OCI-LY3 (cell line): Measurements from ENCODE around the gene APOL6.
A peak's percentile ranks its signal among the peaks of the same experiment; 100 is the strongest.
"Not testable (repeated sequence)": the region's sequence is repeated elsewhere in the genome, so short reads cannot be mapped to it uniquely, and the experiment has no call there.

Source experiments
- H2AFZ ChIP-seq: fragments of 200-600, 300-600 bp; shearing (Covaris generic); 2 replicates; pipeline ENCODE4 v1.6.0; 2014; ENCODE audit warnings: antibody characterized with exemption, low read depth, low read length
- H3K27ac ChIP-seq: fragments of 200-600, 300-600 bp; sonication (generic); 2 replicates; pipeline ENCODE4 v1.5.1; 2014; ENCODE audit warnings: mild to moderate bottlenecking, low read length, moderate library complexity, mixed read lengths
- H3K27me3 ChIP-seq: fragments of 200-600, 300-600 bp; sonication (generic); 2 replicates; pipeline ENCODE4 v1.6.1; 2014; ENCODE audit warnings: low read depth, low read length, mixed read lengths
- H3K36me3 ChIP-seq: fragments of 200-600, 300-600 bp; sonication (generic); replicated peaks from 2 replicates; pipeline ENCODE3; 2014; ENCODE audit warnings: low read depth, low read length, mixed read lengths
- H3K4me1 ChIP-seq: fragments of 300-600, 200-600 bp; sonication (generic); 2 replicates; pipeline ENCODE4 v1.6.1; 2014; ENCODE audit warnings: low read length, mixed read lengths
- H3K4me2 ChIP-seq: fragments of 200-600, 300-600 bp; sonication (generic); 2 replicates; pipeline ENCODE4 v1.6.1; 2014; ENCODE audit warnings: low read length, mixed read lengths
- H3K4me3 ChIP-seq: fragments of 300-600, 200-600 bp; sonication (generic); 2 replicates; pipeline ENCODE4 v1.5.1; 2014; ENCODE audit warnings: antibody characterized with exemption, mild to moderate bottlenecking, low read length, moderate library complexity
- H3K79me2 ChIP-seq: fragments of 300-600, 200-600 bp; shearing (Covaris generic); 2 replicates; pipeline ENCODE4 v1.6.1; 2014; ENCODE audit warnings: mild to moderate bottlenecking, low read length, mixed read lengths
- H3K9ac ChIP-seq: fragments of 300-600, 200-600 bp; shearing (Covaris generic); 2 replicates; pipeline ENCODE4 v1.6.0; 2014; ENCODE audit warnings: mild to moderate bottlenecking, low read length, moderate library complexity
- H3K9me3 ChIP-seq: fragments of 200-600, 300-600 bp; shearing (Covaris generic); 2 replicates; pipeline ENCODE4 v1.6.1; 2014; ENCODE audit warnings: low read length, mixed read lengths; ENCODE audit not compliant: insufficient read depth
- H4K20me1 ChIP-seq: fragments of 200-600, 300-600 bp; sonication (generic); 2 replicates; pipeline ENCODE4 v1.6.1; 2016; ENCODE audit warnings: low read length, mixed read lengths; ENCODE audit not compliant: insufficient read depth
- EZH2phosphoT487 ChIP-seq: fragments of 200-600 bp; shearing (Covaris generic); IDR thresholded peaks from 2 replicates; pipeline ENCODE4 v1.6.1; 2018; ENCODE audit warnings: antibody characterized with exemption, mixed run types, low read depth
- TF ChIP-seq, protein P1 (sequence below): fragments of 200-600, 300-600 bp; sonication (generic); IDR thresholded peaks from 2 replicates; pipeline ENCODE4 v1.5.1; 2014; ENCODE audit warnings: antibody characterized with exemption, low read length, low read depth

Gene APOL6

GRCh38 chr22:35663371-35663770 lies 15.1 kb downstream of the APOL6 start:
- no peaks in the 10 kb centered on the region for H3K79me2 ChIP-seq

DNA sequence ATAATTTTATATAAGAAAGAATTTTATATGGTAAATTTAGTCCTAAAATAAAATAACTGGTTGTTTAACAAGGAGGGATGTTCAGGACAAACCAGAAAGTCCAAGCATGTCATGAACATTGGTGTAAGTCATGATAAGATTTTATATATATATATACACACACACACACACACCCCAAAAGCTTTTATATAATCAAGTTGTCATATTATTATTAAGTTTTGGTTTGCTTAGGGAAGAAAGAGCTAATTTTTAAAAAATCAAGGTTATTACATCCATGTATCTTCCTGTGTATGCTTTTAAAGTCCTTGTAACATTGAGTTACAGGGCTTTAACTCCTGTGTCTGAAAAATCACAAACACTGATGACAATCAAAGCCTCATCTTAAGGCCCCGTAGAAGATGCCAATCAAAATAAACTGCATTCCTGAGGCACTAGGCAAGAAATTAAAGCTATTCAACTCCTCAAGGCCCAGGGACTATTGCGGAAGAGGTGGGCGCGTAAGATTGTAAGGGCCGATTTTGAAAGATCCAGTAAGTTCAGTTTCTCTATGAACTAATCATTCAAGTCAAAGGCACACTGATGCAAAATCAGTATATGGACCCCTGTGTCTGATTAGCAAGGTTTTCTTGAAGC lies 16.8 kb downstream of the APOL6 start:
- Histone ChIP-seq H3K4me1 (no peaks in the 10 kb centered on the region), H3K79me2 (no peaks in the 10 kb centered on the region), H3K9me3 (peaks cover 11% of the 10 kb centered on the region; the same call in 1 of the 2 replicates), H3K27ac (no peak overlapping the region), H3K36me3 (no peaks in the 10 kb centered on the region), H4K20me1 (no peaks in the 10 kb centered on the region), H3K4me2 (no peak overlapping the region), H2AFZ (no peak overlapping the region), H3K27me3 (no peaks in the 10 kb centered on the region), H3K9ac (no peak overlapping the region), H3K4me3 (no peak overlapping the region)
- TF ChIP-seq, protein P1, sequence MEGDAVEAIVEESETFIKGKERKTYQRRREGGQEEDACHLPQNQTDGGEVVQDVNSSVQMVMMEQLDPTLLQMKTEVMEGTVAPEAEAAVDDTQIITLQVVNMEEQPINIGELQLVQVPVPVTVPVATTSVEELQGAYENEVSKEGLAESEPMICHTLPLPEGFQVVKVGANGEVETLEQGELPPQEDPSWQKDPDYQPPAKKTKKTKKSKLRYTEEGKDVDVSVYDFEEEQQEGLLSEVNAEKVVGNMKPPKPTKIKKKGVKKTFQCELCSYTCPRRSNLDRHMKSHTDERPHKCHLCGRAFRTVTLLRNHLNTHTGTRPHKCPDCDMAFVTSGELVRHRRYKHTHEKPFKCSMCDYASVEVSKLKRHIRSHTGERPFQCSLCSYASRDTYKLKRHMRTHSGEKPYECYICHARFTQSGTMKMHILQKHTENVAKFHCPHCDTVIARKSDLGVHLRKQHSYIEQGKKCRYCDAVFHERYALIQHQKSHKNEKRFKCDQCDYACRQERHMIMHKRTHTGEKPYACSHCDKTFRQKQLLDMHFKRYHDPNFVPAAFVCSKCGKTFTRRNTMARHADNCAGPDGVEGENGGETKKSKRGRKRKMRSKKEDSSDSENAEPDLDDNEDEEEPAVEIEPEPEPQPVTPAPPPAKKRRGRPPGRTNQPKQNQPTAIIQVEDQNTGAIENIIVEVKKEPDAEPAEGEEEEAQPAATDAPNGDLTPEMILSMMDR, result no peak
- no peak for TF ChIP-seq EZH2phosphoT487

More at GRCh38 chr22:35663371-35663770, 15.1 kb downstream of the APOL6 start:
- H3K4me1 ChIP-seq, result no peaks in the 10 kb centered on the region
- H2AFZ ChIP-seq, result no peak overlapping the region
- no peak overlapping the region for H3K9ac ChIP-seq
- H3K4me2 ChIP-seq, result no peak overlapping the region
- no peaks in the 10 kb centered on the region for H3K27me3 ChIP-seq
- H4K20me1 ChIP-seq, result no peaks in the 10 kb centered on the region
- TF ChIP-seq, protein P1, result no peak
- no peak for TF ChIP-seq EZH2phosphoT487
- H3K27ac ChIP-seq, result no peak overlapping the region
- H3K9me3 ChIP-seq, result peaks cover 11% of the 10 kb centered on the region; the same call in 1 of the 2 replicates
- no peak overlapping the region for H3K4me3 ChIP-seq
- no peaks in the 10 kb centered on the region for H3K36me3 ChIP-seq

- H3K9me3 ChIP-seq, result peaks cover 11% of the 10 kb centered on the region; the same call in 1 of the 2 replicates
- H3K27me3 ChIP-seq, H3K27ac ChIP-seq, H3K79me2 ChIP-seq, H3K4me1 ChIP-seq, H4K20me1 ChIP-seq, H3K4me2 ChIP-seq, H2AFZ ChIP-seq, H3K4me3 ChIP-seq, H3K9ac ChIP-seq, H3K36me3 ChIP-seq: not testable (repeated sequence)
Measured at GRCh38 chr22:35666699-35667098, 18.5 kb downstream of the APOL6 start.

DNA sequence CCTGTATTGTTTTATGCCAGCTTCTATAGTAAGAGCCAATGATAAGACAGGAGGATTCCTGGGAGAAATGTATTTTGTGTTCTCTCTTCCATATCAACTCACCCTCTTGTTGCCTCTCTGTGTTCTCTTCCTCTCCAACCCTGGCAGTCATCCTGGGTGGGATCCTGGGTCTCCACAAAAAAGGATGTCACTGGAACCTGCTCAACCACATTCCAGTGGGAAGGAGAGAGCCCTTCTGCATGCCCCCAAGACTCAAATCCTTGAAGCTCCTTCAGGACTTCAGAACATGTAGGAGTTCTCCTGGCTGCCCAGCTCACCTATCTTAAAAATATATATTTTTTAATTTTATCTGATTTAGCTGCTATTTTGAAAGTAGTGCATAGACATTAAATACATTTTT lies 26.1 kb downstream of the APOL6 start:
- Histone ChIP-seq H3K9ac (no peak overlapping the region), H3K9me3 (peaks cover 24% of the 10 kb centered on the region), H3K27ac (no peak overlapping the region), H3K4me1 (peaks cover 9% of the 10 kb centered on the region; the same call in 1 of the 2 replicates), H3K79me2 (no peaks in the 10 kb centered on the region), H3K36me3 (peaks cover 9% of the 10 kb centered on the region), H2AFZ (no peak overlapping the region), H3K27me3 (no peaks in the 10 kb centered on the region), H4K20me1 (no peaks in the 10 kb centered on the region), H3K4me3 (no peak overlapping the region), H3K4me2 (no peak overlapping the region)
- TF ChIP-seq, protein P1, result no peak
- TF ChIP-seq EZH2phosphoT487, result no peak

GRCh38 chr22:35676065-35676464 lies 27.8 kb downstream of the APOL6 start:
- not testable (repeated sequence) for H3K4me3 ChIP-seq, H3K79me2 ChIP-seq, H3K27me3 ChIP-seq, H3K9ac ChIP-seq, H3K36me3 ChIP-seq, H3K4me2 ChIP-seq, H2AFZ ChIP-seq, H4K20me1 ChIP-seq
- peaks cover 24% of the 10 kb centered on the region for H3K9me3 ChIP-seq
- peaks cover 14% of the 10 kb centered on the region; the same call in 1 of the 2 replicates for H3K4me1 ChIP-seq
- H3K27ac ChIP-seq, result peak overlapping the region; percentile 36; the same call in 1 of the 2 replicates
